Measurements from ENCODE around the gene TRIM25. TPM values are rescaled to one million over a fixed set of nuclear protein-coding genes. Genes with fewer than 3 reads are reported as not detected.

The TRIM25 gene
- total and polyA plus RNA-seq, 3 experiments from 2014 or later = 7.6 to 49.2 (median 47.6) TPM

DNA sequence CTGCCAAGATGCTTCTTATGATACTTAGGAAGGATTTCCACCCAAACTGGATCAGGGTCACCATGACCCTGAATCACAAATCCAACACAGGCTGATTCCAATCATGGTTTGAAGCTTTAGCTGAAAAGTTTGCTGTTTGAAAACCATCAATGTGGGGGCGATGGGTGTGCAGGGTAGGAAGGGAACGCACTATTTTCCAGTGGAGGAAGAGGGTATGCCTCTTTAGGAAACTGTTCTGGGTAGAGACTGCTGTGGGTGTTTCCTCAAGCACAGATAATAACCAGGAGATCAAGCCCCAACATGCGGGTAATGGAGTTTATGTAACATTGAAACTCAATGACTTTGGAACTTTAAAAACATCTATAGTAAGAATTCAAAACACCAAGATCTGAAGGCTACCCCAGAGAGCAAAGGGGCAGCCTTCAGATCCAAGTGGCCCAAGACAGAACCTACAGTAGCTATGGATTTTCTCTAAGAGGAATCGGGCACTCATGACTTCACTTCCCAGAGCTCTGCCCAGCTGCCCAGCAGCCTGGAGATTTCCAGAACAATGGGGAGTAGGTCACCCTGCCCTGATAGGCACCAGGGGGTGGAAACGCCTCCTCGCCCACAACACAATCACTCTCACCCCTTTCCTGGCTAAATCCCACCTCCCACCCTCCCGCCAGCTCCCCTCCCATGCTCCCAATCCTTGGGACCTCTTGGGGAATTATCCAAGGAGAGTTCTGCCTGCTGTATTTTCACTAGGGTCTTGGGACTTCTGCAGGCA lies 22.8 kb downstream of the TRIM25 start:
- Mint-ChIP-seq H3K27me3 (no peaks in the 10 kb centered on the region), H3K4me1 (peaks cover 0 to 5% (median 0%) of the 10 kb centered on the region in 3 donors), H3K9me3 (peaks cover 0 to 8% (median 6%) of the 10 kb centered on the region in 5 donors), H3K27ac (no peak overlapping the region), H3K36me3 (peaks cover 36 to 91% (median 51%) of the 10 kb centered on the region in 3 donors), H3K4me3 (no peak overlapping the region)
- peaks cover 3% of the 10 kb centered on the region for H3K9me3 ChIP-seq (ENCODE audit: low read length)
- peaks cover 27% of the 10 kb centered on the region for H3K36me3 ChIP-seq (ENCODE audit: insufficient read depth, low read length)
- CTCF ChIA-PET = interaction anchor here (0.7 to 1.5 kb wide), 6 partner anchors 8 to 112 kb away, joined by 3 to 6 read pairs (median 3); partner anchors contain the start of gene TRIM25
- H3K4me1 ChIP-seq (ENCODE audit: insufficient read depth, low read length) = no peaks in the 10 kb centered on the region
- POLR2A ChIA-PET = no interaction called here
- H3K27me3 ChIP-seq (ENCODE audit: insufficient read depth, low read length, poor library complexity, severe bottlenecking) = no peaks in the 10 kb centered on the region
- no peak overlapping the region for H3K4me3 ChIP-seq (ENCODE audit: low read length)
- DNase-seq = no peak
- no peak overlapping the region for H3K27ac ChIP-seq (ENCODE audit: low read depth, low read length)

DNA sequence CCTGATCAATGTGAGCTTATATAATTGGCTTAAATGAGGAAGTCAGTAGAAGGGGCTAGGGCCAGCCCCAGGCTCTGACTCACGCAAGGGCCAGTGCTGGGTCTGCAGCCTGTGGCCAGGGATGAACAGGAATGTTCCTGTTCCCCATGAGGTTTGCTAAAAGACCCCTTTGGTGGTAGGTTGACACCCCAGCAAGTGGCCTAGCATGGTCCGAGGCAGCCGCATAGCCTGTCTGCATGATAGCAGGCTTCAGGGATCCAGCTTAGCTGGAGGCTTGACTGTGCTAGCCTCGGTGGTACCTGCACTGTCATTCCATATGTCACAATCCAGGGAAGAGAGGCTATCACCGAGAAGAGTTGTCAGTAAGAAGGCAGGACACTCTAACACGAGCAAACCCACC lies 23.5 kb downstream of the TRIM25 start:
- Histone ChIP-seq H3K27me3 (ENCODE audit: insufficient read depth, low read length, poor library complexity, severe bottlenecking) (no peaks in the 10 kb centered on the region), H3K4me3 (ENCODE audit: low read length) (no peak overlapping the region), H3K27ac (ENCODE audit: low read depth, low read length) (no peak overlapping the region), H3K4me1 (ENCODE audit: insufficient read depth, low read length) (no peaks in the 10 kb centered on the region), H3K9me3 (ENCODE audit: low read length) (peaks cover 3% of the 10 kb centered on the region), H3K36me3 (ENCODE audit: insufficient read depth, low read length) (peaks cover 20% of the 10 kb centered on the region)
- Mint-ChIP-seq H3K27ac (no peak overlapping the region), H3K27me3 (no peaks in the 10 kb centered on the region), H3K4me3 (no peak overlapping the region), H3K9me3 (peaks cover 0 to 8% (median 6%) of the 10 kb centered on the region in 5 donors), H3K4me1 (peaks cover 0 to 5% (median 0%) of the 10 kb centered on the region in 3 donors), H3K36me3 (peaks cover 35 to 84% (median 51%) of the 10 kb centered on the region in 3 donors)
- DNase-seq = no peak
- ChIA-PET POLR2A (no interaction called here), CTCF (interaction anchor here (0.9 to 1.2 kb wide), 3 partner anchors 8 to 49 kb away, joined by 3 to 6 read pairs (median 3); partner anchors contain the start of gene TRIM25)

DNA sequence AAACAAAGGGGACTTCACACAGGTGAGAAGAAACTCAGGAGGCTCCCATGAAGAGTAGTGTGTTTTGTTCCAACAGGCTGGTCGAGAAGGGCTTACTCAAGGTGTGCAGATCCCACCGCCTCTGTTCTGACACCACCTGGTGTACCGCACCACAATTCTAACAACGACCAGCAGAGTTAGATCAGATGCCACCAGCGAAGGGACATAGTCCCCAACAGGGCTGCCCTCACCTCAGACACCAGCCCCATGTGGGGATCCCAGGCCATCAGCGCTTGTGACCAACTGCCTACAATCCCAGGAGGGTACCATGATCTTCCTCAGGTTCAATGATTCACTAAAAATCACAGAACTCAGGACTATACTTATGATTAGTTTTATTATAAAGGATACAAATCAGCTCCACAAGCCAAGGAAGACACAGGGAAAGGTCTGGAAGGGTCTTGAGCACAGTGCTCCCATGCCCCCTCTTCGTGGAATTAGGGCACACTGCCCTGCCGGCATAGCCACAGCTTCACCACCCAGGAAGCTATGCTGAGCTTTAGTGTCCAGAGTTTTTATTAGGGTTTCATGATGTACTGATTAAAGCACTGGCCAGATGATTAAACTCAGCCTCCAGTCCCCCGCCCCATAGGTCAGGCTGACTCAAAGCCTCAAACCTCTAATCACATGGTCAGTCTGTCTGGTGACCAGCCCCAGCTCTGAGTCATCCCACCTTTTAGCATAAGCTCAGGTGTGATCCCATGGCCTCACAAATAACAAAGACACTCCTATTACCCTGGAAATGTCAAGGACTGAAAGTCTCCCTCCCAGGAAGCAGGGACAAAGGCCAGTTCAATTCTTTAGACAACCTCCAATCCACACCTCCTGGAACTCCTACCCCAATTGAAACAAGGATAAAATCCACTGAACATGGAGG lies 26.0 kb downstream of the TRIM25 start:
- CTCF ChIA-PET = no interaction called here
- Histone ChIP-seq H3K36me3 (ENCODE audit: insufficient read depth, low read length) (peaks cover 9% of the 10 kb centered on the region), H3K4me3 (ENCODE audit: low read length) (no peak overlapping the region), H3K27ac (ENCODE audit: low read depth, low read length) (no peak overlapping the region), H3K9me3 (ENCODE audit: low read length) (peaks cover 3% of the 10 kb centered on the region), H3K27me3 (ENCODE audit: insufficient read depth, low read length, poor library complexity, severe bottlenecking) (no peaks in the 10 kb centered on the region), H3K4me1 (ENCODE audit: insufficient read depth, low read length) (no peaks in the 10 kb centered on the region)
- H3K27me3 Mint-ChIP-seq = no peaks in the 10 kb centered on the region
- peaks cover 0 to 8% (median 6%) of the 10 kb centered on the region in 5 donors for H3K9me3 Mint-ChIP-seq
- peak overlapping the region in 1 of 8 donors; percentile 44 for H3K27ac Mint-ChIP-seq
- H3K36me3 Mint-ChIP-seq = peaks cover 25 to 59% (median 43%) of the 10 kb centered on the region in 3 donors
- POLR2A ChIA-PET = no interaction called here
- H3K4me1 Mint-ChIP-seq = peaks cover 0 to 5% (median 0%) of the 10 kb centered on the region in 3 donors
- DNase-seq = no peak
- no peak overlapping the region for H3K4me3 Mint-ChIP-seq

DNA sequence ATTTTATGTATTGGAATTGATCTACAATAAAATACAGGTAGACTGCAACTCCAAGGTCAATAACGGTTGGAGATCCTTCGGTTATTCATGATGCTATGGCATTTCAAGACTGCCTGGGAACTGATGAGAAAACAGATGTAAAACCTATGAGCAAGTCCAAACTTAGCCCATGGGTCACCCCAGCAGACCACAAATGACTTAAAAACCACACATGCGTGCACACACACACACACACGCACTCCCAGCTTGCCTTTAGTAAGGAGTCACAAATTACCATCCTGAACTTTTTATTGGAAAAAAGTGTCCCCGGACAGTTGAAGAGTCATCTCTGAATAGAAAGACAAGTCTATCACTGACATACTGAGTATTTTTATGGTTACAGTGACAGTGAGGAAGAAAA lies 26.7 kb downstream of the TRIM25 start:
- peaks cover 18 to 52% (median 36%) of the 10 kb centered on the region in 3 donors for H3K36me3 Mint-ChIP-seq
- peaks cover 0 to under 1% (median 0%) of the 10 kb centered on the region in 3 donors for H3K4me1 Mint-ChIP-seq
- Histone ChIP-seq H3K9me3 (ENCODE audit: low read length) (peaks cover 3% of the 10 kb centered on the region), H3K27me3 (ENCODE audit: insufficient read depth, low read length, poor library complexity, severe bottlenecking) (no peaks in the 10 kb centered on the region), H3K4me3 (ENCODE audit: low read length) (no peak overlapping the region), H3K4me1 (ENCODE audit: insufficient read depth, low read length) (no peaks in the 10 kb centered on the region), H3K27ac (ENCODE audit: low read depth, low read length) (no peak overlapping the region), H3K36me3 (ENCODE audit: insufficient read depth, low read length) (peaks cover 5% of the 10 kb centered on the region)
- H3K9me3 Mint-ChIP-seq = peaks cover 0 to 8% (median 6%) of the 10 kb centered on the region in 5 donors
- ChIA-PET CTCF (no interaction called here), POLR2A (no interaction called here)
- no peak for DNase-seq
- H3K27me3 Mint-ChIP-seq = no peaks in the 10 kb centered on the region
- no peak overlapping the region for H3K27ac Mint-ChIP-seq
- no peak overlapping the region for H3K4me3 Mint-ChIP-seq

DNA sequence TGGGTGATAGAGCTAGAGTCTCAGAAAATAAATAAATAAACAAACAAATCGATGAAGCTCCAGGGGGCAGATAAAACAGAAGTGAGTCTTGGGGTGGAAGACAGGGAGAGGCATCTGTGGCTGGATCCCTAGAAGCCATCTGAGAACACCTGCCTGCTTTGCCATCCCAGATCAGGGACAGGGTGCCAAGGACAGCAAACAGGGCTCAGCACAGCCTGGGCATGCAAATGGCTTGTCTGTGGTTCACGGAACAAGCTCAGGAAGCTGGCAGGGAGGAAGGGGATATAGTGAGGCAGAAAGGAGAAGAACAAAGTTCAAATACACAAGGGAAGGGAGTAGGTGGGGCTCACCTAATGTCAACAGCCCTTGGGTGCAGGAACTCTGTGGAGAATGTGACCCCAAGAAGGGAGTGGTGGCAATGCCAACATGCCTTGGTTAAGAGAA lies 27.5 kb downstream of the TRIM25 start:
- no peak overlapping the region for H3K4me3 ChIP-seq (ENCODE audit: low read length)
- no peaks in the 10 kb centered on the region for H3K4me1 ChIP-seq (ENCODE audit: insufficient read depth, low read length)
- peaks cover 3% of the 10 kb centered on the region for H3K9me3 ChIP-seq (ENCODE audit: low read length)
- ChIA-PET POLR2A (no interaction called here), CTCF (no interaction called here)
- peaks cover 4% of the 10 kb centered on the region for H3K36me3 ChIP-seq (ENCODE audit: insufficient read depth, low read length)
- Mint-ChIP-seq H3K4me3 (no peak overlapping the region), H3K9me3 (peaks cover 0 to 8% (median 6%) of the 10 kb centered on the region in 5 donors), H3K27ac (peak overlapping the region in 3 of 8 donors; percentile 5 to 45 (median 14)), H3K27me3 (no peaks in the 10 kb centered on the region), H3K4me1 (no peaks in the 10 kb centered on the region), H3K36me3 (peaks cover 18 to 45% (median 36%) of the 10 kb centered on the region in 3 donors)
- H3K27me3 ChIP-seq (ENCODE audit: insufficient read depth, low read length, poor library complexity, severe bottlenecking) = no peaks in the 10 kb centered on the region
- DNase-seq = no peak
- no peak overlapping the region for H3K27ac ChIP-seq (ENCODE audit: low read depth, low read length)

DNA sequence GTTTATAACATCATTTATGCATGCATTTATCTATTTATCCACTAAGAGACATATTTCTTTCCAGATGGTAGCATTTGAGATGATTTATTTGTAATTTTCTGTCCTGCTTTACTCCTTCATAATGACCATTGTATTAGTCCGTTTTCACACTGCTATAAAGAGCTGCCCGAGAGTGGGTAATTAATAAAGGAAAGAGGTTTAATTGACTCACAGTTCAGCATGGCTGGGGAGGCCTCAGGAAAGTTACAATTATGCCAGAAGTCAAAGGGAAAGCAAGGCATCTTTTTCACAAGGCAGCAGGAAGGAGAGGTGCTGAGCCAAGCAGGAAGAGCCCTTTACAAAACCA lies 28.6 kb downstream of the TRIM25 start:
- Mint-ChIP-seq H3K36me3 (peaks cover 14 to 36% (median 35%) of the 10 kb centered on the region in 3 donors), H3K27ac (peak overlapping the region in 2 of 8 donors; percentile 18 to 32), H3K4me1 (no peaks in the 10 kb centered on the region), H3K9me3 (peaks cover 0 to 8% (median 6%) of the 10 kb centered on the region in 5 donors), H3K27me3 (no peaks in the 10 kb centered on the region), H3K4me3 (no peak overlapping the region)
- DNase-seq = no peak
- Histone ChIP-seq H3K4me1 (ENCODE audit: insufficient read depth, low read length) (no peaks in the 10 kb centered on the region), H3K27me3 (ENCODE audit: insufficient read depth, low read length, poor library complexity, severe bottlenecking) (no peaks in the 10 kb centered on the region), H3K27ac (ENCODE audit: low read depth, low read length) (no peak overlapping the region), H3K9me3 (ENCODE audit: low read length) (peaks cover 3% of the 10 kb centered on the region), H3K4me3 (ENCODE audit: low read length) (no peak overlapping the region), H3K36me3 (ENCODE audit: insufficient read depth, low read length) (no peaks in the 10 kb centered on the region)
- ChIA-PET POLR2A (no interaction called here), CTCF (no interaction called here)

DNA sequence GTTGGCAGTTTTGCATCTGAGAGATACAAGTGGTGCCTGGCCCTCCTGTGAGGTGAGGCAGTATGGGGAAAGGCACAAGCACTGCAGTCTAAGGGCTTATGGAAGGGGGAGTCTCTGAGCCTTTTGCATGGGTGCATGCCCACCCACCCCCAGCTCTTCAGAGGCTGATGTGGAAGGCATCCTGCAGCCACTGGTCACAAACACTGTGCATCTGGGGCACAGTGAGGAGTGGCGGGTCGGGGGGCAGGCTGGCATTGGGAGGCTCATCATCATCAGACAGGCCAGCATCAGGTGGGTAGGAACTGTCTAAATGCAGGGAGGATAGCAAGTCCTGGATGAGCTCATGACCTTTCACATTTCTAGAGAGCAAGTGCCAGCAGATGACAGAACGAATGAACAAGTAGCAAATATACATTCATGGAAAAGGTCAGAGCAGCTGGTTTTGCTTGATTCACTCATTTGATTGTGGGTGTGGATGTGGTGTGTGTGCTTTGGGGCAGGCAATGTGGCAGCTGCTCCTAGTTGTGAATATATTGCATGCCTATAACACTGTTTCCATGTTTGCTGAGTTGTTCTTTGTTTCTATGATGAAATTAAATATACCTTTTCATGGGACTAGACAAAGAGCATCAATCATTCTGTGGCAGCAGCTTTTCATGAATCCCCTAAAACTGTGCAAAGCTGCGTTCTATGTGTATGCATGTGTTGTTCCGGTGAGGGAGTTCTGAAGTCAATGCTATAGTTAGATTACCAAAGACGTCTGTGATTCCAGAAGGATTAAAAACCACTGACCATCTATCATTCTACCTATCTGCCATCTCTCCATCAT lies 29.2 kb downstream of the TRIM25 start:
- Histone ChIP-seq H3K27ac (ENCODE audit: low read depth, low read length) (no peak overlapping the region), H3K4me1 (ENCODE audit: insufficient read depth, low read length) (no peaks in the 10 kb centered on the region), H3K36me3 (ENCODE audit: insufficient read depth, low read length) (no peaks in the 10 kb centered on the region), H3K4me3 (ENCODE audit: low read length) (no peak overlapping the region), H3K27me3 (ENCODE audit: insufficient read depth, low read length, poor library complexity, severe bottlenecking) (no peaks in the 10 kb centered on the region), H3K9me3 (ENCODE audit: low read length) (peaks cover 3% of the 10 kb centered on the region)
- ChIA-PET CTCF (no interaction called here), POLR2A (no interaction called here)
- H3K27me3 Mint-ChIP-seq = no peaks in the 10 kb centered on the region
- DNase-seq = no peak
- no peaks in the 10 kb centered on the region for H3K4me1 Mint-ChIP-seq
- H3K27ac Mint-ChIP-seq = no peak overlapping the region
- peaks cover 0 to 8% (median 6%) of the 10 kb centered on the region in 5 donors for H3K9me3 Mint-ChIP-seq
- no peak overlapping the region for H3K4me3 Mint-ChIP-seq
- peaks cover 14 to 34% (median 29%) of the 10 kb centered on the region in 3 donors for H3K36me3 Mint-ChIP-seq
